HepG2 (cell line): ENCODE results near the gene ZNF226. TPM values are rescaled to one million over a fixed set of nuclear protein-coding genes. Genes with fewer than 3 reads are reported as not detected.

ENCODE experiments used
- FOXJ3 ChIP-seq: sonication (generic); formaldehyde crosslinking; IDR thresholded peaks from 2 replicates; pipeline ENCODE4 v1.4.0; 2020; ENCODE audit warnings: missing genetic modification reagents, mild to moderate bottlenecking, borderline replicate concordance
- HOXA7 ChIP-seq: sonication (generic); formaldehyde crosslinking; IDR thresholded peaks from 2 replicates; pipeline ENCODE4 v1.8.1; 2022; ENCODE audit warnings: mild to moderate bottlenecking, missing genetic modification reagents, moderate library complexity
- HOXA9 ChIP-seq: sonication (generic); formaldehyde crosslinking; IDR thresholded peaks from 2 replicates; pipeline ENCODE4 v1.8.1; 2022; ENCODE audit warnings: missing genetic modification reagents, mild to moderate bottlenecking, moderate library complexity, borderline replicate concordance
- LCORL ChIP-seq, 2 experiments: fragments of 450-650 bp in 1 of 2; sonication (generic) in 1 of 2; formaldehyde crosslinking in 1 of 2; IDR thresholded peaks; 2 replicates each; pipeline versions ENCODE4 v1.5.0 to v1.6.1; 2017 to 2020; ENCODE audit warnings: antibody characterized with exemption in 1 of 2, missing genetic modification reagents in 1 of 2
- MED1 ChIP-seq: sonication (generic); formaldehyde crosslinking; IDR thresholded peaks from 2 replicates; pipeline ENCODE4 v1.4.0; 2020; ENCODE audit warnings: missing genetic modification reagents
- MNT ChIP-seq: fragments of 450-650 bp; IDR thresholded peaks from 2 replicates; pipeline ENCODE4 v1.6.1; 2016
- PCBP1 ChIP-seq: fragments of 200-400 bp; formaldehyde crosslinking; IDR thresholded peaks from 2 replicates; pipeline ENCODE4 v1.6.1; 2017; ENCODE audit warnings: mild to moderate bottlenecking, low read depth, low read length, borderline replicate concordance
- PHB2 ChIP-seq: fragments of 450-650 bp; IDR thresholded peaks from 2 replicates; pipeline ENCODE4 v1.6.1; 2018; ENCODE audit not compliant: partially characterized antibody
- REPIN1 ChIP-seq: sonication (generic); formaldehyde crosslinking; IDR thresholded peaks from 2 replicates; pipeline ENCODE4 v1.8.0; 2022; ENCODE audit warnings: missing genetic modification reagents, low read depth, mild to moderate bottlenecking, borderline replicate concordance
- SCMH1 ChIP-seq: sonication (generic); formaldehyde crosslinking; IDR thresholded peaks from 2 replicates; pipeline ENCODE4 v1.9.0; 2021; ENCODE audit warnings: missing genetic modification reagents, mild to moderate bottlenecking, borderline replicate concordance
- SSRP1 ChIP-seq: IDR thresholded peaks from 2 replicates; pipeline ENCODE4 v1.6.1; 2016; ENCODE audit warnings: control low read depth
- SYNCRIP ChIP-seq: fragments of 200-400 bp; formaldehyde crosslinking; IDR thresholded peaks from 2 replicates; pipeline ENCODE4 v1.6.1; 2018; ENCODE audit warnings: mild to moderate bottlenecking, low read depth, low read length; ENCODE audit not compliant: insufficient read depth
- ZBTB44 ChIP-seq: sonication (generic); formaldehyde crosslinking; IDR thresholded peaks from 2 replicates; pipeline ENCODE4 v1.4.0; 2020; ENCODE audit warnings: missing genetic modification reagents
- ZNF550 ChIP-seq: sonication (generic); formaldehyde crosslinking; IDR thresholded peaks from 2 replicates; pipeline ENCODE4 v1.4.0; 2020; ENCODE audit warnings: mild to moderate bottlenecking, missing genetic modification reagents, borderline replicate concordance
- ZNF644 ChIP-seq: IDR thresholded peaks from 2 replicates; pipeline ENCODE4 v1.6.1; 2016; ENCODE audit warnings: low read depth
- ZNF646 ChIP-seq: sonication (generic); formaldehyde crosslinking; IDR thresholded peaks from 2 replicates; pipeline ENCODE4 v1.9.0; 2021; ENCODE audit warnings: mild to moderate bottlenecking, missing genetic modification reagents
- polyA plus RNA-seq, 8 experiments: library from polyadenylated mRNA; depleted of rRNA in 3 of 8; stranded (reverse) in 7 of 8; unstranded in 1 of 8; fragments of >200 nt; fragmentation: Illumina TruSeq in 4 of 8; extraction: Trizol in 4 of 8; gene quantifications; 2 replicates each; pipeline versions ENCODE4 v1.2.1 to v1.2.3, GENCODE V29; 2011 to 2016; ENCODE audit warnings: low read depth in 4 of 8, missing spikeins in 1 of 8, mixed read lengths in 1 of 8; ENCODE audit not compliant: insufficient read depth in 1 of 8
- total RNA-seq, 5 experiments: library from RNA; depleted of rRNA; stranded (reverse); fragments of >200 nt; fragmentation: Illumina TruSeq; extraction: Trizol; gene quantifications; 2 replicates each; pipeline ENCODE4 v1.2.3, GENCODE V29; 2016; ENCODE audit warnings: low read depth in 1 of 5
- TF ChIP-seq, protein P1 (sequence below): sonication (generic); formaldehyde crosslinking; IDR thresholded peaks from 2 replicates; pipeline ENCODE4 v1.4.0; 2020; ENCODE audit warnings: missing genetic modification reagents

ZNF226 gene
- total and polyA plus RNA-seq, 2 of the 13 experiments (the other 11 are each of a cell fraction or from before 2014, with no cell fraction given): 8.3 to 16.0 TPM

DNA sequence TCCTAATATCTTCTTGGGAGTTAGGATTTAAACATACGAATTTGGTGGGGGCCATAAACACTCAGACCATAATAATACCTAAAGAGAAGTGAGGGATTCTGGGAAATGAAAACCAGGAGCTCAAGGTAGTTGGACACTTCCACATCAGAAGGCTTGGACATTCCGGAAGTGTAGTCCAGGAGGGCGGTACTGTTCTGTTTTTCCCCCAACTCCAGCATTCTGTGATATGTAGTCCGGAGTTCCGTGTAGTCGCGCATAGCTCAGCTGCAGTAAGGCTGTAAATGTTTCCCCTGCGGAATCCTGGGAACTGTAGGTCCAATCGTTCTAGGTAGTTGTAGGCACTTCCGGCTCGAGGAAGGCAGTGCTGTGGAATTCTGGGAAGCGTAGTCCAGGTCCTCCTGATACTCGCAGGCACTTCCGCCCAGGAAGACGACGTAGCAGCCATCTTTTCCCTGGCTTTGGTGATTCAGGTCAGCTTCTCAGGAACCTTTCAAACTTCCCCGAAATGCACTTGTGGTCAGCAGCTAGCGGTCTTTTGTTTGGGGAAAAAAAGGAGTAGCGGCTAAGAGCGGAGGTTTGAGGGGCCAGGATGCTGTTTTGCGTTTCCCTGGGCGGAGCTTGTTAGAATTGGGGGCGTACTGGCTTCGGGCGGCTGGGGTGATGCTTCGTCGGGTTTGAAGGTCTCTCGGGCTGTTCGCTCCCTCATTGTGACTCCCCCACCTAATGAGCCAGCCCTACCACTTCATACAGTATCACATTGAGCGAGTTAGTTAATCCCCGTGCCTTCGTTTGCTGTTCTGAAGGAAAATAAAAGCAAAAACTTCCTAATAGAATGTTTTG, at the start of gene ZNF226 (continued):
- TF ChIP-seq ZNF644 (CRISPR knock-in tag) (0 out of 2 replicates have a peak, but pooled peaks have one; percentile 17), REPIN1 (CRISPR knock-in tag) (peak; percentile 61; the same call in 1 of the 2 replicates), MNT (0 out of 2 replicates have a peak, but pooled peaks have one; percentile 5), FOXJ3 (CRISPR knock-in tag) (peak; percentile 24; the same call in 1 of the 2 replicates), PHB2 (no peak), MED1 (CRISPR knock-in tag) (peak; percentile 56), SCMH1 (CRISPR knock-in tag) (no peak), LCORL (IDR thresholded peaks at IDR 0.05) (no peak), LCORL (CRISPR knock-in tag; IDR thresholded peaks at IDR 0.05) (no peak), SSRP1 (CRISPR knock-in tag) (no peak), ZBTB44 (CRISPR knock-in tag) (no peak), PCBP1 (no peak), ZNF646 (CRISPR knock-in tag) (no peak), ZNF550 (no peak), SYNCRIP (no peak), HOXA9 (CRISPR knock-in tag) (no peak), HOXA7 (no peak)
- TF ChIP-seq, protein P1, sequence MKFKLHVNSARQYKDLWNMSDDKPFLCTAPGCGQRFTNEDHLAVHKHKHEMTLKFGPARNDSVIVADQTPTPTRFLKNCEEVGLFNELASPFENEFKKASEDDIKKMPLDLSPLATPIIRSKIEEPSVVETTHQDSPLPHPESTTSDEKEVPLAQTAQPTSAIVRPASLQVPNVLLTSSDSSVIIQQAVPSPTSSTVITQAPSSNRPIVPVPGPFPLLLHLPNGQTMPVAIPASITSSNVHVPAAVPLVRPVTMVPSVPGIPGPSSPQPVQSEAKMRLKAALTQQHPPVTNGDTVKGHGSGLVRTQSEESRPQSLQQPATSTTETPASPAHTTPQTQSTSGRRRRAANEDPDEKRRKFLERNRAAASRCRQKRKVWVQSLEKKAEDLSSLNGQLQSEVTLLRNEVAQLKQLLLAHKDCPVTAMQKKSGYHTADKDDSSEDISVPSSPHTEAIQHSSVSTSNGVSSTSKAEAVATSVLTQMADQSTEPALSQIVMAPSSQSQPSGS (CRISPR knock-in tag): peak; percentile 37; the same call in 1 of the 2 replicates
